Breast epithelium (tissue), 4 donors: ENCODE results near the gene LAG3. TPM values are rescaled to one million over a fixed set of nuclear protein-coding genes. Genes with fewer than 3 reads are reported as not detected.

Source experiments
- DNase-seq, 2 donors: peaks; one replicate each; pipeline ENCODE4 v3.0.0-alpha.2; 2019; ENCODE audit warnings: low spot score in 2 of 2
- H3K27ac ChIP-seq, 2 donors: fragments of 200-600 bp; sonication (generic) in 1 of 2; one replicate each; pipeline ENCODE4 v1.5.1; 2016 to 2019; ENCODE audit warnings: mild to moderate bottlenecking in 1 of 2
- H3K27me3 ChIP-seq, 2 donors: fragments of 200-600 bp; sonication (generic) in 1 of 2; one replicate each; pipeline versions ENCODE4 v1.5.1 to v1.6.0; 2017 to 2019; ENCODE audit warnings: control low read depth in 1 of 2, mild to moderate bottlenecking in 1 of 2
- H3K36me3 ChIP-seq: fragments of 200-600 bp; one replicate; pipeline ENCODE4 v1.5.1; 2019
- H3K4me1 ChIP-seq, 2 donors: fragments of 200-600 bp; sonication (generic); one replicate each; pipeline ENCODE4 v1.5.1; 2016 to 2019; ENCODE audit warnings: control low read depth in 1 of 2
- H3K4me3 ChIP-seq, 3 donors: fragments of 200-600 bp; sonication (generic); 1 replicate in 2 of 3; 2 replicates in 1 of 3; pipeline ENCODE4 v1.5.1; 2016 to 2019; ENCODE audit warnings: mild to moderate bottlenecking in 3 of 3, moderate library complexity in 2 of 3
- H3K9me3 ChIP-seq, 2 donors: fragments of 200-600 bp; sonication (generic) in 1 of 2; one replicate each; pipeline ENCODE4 v1.5.1; 2016 to 2019; ENCODE audit warnings: control low read depth in 1 of 2
- POLR2A ChIP-seq: fragments of 450-650 bp; IDR thresholded peaks from one replicate; pipeline ENCODE4 v1.6.1; 2016; ENCODE audit warnings: antibody characterized with exemption, mild to moderate bottlenecking, moderate library complexity
- POLR2AphosphoS5 ChIP-seq, 3 donors: sonication (generic); formaldehyde crosslinking; IDR thresholded peaks; one replicate each; pipeline ENCODE4 v1.6.1; 2017; ENCODE audit warnings: antibody characterized with exemption in 3 of 3
- intact Hi-C: fragments of 100-400 bp; cut with DNase I; formaldehyde crosslinking; loops from one replicate; pipeline ENCODE4 v1.15.1; 2023; ENCODE audit warnings: low total_unique reads
- total RNA-seq, 3 donors: library from RNA; depleted of rRNA; stranded (reverse); fragments of >200 nt; gene quantifications; one replicate each; pipeline ENCODE4 v1.1.0, GENCODE V29; 2016
- TF ChIP-seq, protein P1 (sequence below), 3 donors: fragments of 450-650 bp; IDR thresholded peaks; one replicate each; pipeline ENCODE4 v1.5.1; 2016 to 2017; ENCODE audit warnings: antibody characterized with exemption in 3 of 3, mild to moderate bottlenecking in 3 of 3, moderate library complexity in 3 of 3

LAG3 gene
- total RNA-seq, 3 donors from 2014 or later, result 0.44 to 1.3 (median 0.80) TPM

DNA sequence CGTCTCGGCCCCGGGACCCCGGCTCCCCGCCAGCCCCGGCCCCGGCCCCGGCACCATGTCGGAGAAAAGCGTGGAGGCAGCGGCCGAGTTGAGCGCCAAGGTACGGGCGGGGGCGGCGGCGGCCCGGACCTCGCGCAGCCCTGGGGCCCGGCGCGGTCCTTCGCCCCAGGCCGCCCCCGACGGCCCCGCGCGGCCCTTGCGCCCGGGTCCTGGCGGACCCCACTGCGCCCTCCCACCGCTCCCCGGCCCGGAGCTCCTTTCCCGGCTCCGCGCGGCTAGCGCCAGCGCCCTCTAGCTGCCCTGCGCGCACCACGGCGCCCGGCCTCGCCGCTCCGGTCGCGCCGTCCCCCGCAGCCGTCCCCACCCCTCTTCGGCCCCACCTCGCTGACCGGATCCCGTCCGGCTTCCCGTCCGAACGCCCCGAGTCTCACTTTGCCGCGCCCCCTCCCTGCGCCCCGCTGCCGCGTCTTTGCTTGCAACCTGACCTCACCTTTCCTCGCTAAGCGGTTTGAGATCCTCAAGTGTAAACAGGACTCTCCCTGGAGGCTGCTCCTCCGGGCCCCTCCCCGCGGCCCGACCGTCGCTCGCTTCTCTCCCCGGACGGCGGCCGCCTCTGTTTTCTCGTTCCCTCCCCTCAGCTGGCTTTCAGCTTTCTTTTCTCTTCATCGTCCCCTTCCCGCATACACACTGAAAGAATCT lies 5.5 kb upstream of the LAG3 start:
- H3K9me3 ChIP-seq, result no peaks in the 10 kb centered on the region
- no peaks in the 10 kb centered on the region for H3K36me3 ChIP-seq
- peak overlapping the region; percentile 95 to 100 for H3K27ac ChIP-seq
- peak; percentile 74 to 84 for DNase-seq
- intact Hi-C loops, result no loop called here
- TF ChIP-seq POLR2A (no peak), POLR2AphosphoS5 (IDR thresholded peaks at IDR 0.05) (peak; percentile 23 to 70 (median 68))
- TF ChIP-seq, protein P1, sequence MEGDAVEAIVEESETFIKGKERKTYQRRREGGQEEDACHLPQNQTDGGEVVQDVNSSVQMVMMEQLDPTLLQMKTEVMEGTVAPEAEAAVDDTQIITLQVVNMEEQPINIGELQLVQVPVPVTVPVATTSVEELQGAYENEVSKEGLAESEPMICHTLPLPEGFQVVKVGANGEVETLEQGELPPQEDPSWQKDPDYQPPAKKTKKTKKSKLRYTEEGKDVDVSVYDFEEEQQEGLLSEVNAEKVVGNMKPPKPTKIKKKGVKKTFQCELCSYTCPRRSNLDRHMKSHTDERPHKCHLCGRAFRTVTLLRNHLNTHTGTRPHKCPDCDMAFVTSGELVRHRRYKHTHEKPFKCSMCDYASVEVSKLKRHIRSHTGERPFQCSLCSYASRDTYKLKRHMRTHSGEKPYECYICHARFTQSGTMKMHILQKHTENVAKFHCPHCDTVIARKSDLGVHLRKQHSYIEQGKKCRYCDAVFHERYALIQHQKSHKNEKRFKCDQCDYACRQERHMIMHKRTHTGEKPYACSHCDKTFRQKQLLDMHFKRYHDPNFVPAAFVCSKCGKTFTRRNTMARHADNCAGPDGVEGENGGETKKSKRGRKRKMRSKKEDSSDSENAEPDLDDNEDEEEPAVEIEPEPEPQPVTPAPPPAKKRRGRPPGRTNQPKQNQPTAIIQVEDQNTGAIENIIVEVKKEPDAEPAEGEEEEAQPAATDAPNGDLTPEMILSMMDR (IDR thresholded peaks at IDR 0.05), result peak in 2 of 3 donors; percentile 30 to 67
- peaks cover 11 to 17% of the 10 kb centered on the region in 2 donors for H3K4me1 ChIP-seq
- no peaks in the 10 kb centered on the region for H3K27me3 ChIP-seq
- H3K4me3 ChIP-seq, result peak overlapping the region; percentile 75 to 99 (median 77)

DNA sequence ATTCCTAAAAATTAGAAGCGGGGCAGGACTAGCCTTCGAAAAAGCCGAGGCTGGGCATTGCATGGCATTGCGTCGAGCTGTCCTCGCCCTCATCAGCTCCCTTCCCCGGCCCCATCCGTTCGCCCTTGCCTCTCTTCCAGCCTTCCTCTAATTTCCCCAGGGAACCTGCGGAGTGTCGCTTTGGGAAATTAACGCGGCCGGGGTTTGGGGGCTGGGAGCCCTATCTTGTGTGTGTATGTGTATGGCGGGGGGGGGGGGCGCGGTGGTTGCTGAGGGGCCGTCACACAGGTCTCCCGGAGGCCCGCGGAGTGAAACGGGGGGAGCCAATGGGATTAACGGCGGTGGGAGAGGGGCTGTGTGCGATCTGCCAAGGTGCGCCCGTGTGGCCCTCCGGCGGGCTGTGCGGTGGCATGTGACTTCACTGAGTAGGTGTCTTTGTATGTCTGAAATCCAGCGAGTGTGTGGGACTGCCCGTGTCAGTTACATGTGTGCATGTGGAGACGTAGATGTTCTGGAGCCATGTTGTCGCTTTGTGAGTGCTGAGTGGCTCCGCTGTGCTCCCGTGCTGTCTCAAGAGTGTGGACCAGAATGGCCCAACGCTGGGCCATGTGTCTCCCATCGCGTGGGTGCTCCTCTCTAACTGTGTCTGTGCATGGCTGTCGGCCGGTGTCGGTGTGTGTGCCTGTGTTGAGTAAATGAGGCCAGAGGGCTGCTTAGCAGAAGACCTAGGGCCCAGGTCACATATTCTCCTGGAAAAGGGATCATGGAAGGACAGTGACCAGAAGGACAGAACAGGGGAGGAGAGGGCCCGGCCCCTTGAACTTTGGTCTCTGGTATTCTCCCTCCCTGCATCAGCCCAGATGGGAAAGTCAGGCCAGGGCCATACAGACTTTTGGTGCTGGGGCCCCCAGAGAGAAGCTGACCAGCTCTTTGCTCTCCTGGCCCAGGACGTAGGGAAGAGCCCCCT lies 4.7 kb upstream of the LAG3 start:
- Histone ChIP-seq H3K4me3 (peak overlapping the region; percentile 75 to 99 (median 77)), H3K27me3 (no peaks in the 10 kb centered on the region), H3K36me3 (no peaks in the 10 kb centered on the region), H3K27ac (peak overlapping the region; percentile 95 to 100), H3K4me1 (peaks cover 11 to 23% of the 10 kb centered on the region in 2 donors), H3K9me3 (no peaks in the 10 kb centered on the region)
- peak in 1 of 2 donors; percentile 37 for DNase-seq
- no peak for TF ChIP-seq POLR2AphosphoS5 (IDR thresholded peaks at IDR 0.05)
- TF ChIP-seq, protein P1 (IDR thresholded peaks at IDR 0.05), result no peak
- TF ChIP-seq POLR2A, result no peak
- intact Hi-C loops, result no loop called here

DNA sequence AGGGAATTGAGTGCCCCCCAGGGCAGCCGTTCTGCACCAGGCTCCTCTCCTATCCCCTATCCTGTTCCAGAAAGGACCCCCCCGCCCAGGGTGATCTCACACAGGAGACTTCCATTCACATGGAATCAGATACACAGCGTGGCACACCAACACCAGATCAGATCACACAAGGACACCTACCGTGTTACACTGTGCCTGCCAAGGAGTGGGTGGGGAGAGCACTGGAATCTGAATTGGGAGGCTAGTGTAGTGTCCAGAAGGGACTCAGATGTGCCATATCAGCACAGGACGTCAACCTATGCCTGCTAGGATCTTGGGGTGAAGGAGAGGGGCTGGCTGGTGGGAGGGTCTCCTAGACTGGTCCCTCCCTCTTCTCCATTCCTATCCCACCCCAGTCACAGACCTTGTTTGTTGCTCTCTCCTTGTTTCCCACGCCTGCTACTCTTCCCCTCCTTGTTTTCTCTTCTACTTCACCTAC lies 3.8 kb upstream of the LAG3 start:
- H3K27me3 ChIP-seq, result no peaks in the 10 kb centered on the region
- peak overlapping the region; percentile 75 to 99 (median 77) for H3K4me3 ChIP-seq
- DNase-seq, result no peak
- H3K36me3 ChIP-seq, result no peaks in the 10 kb centered on the region
- no peak for TF ChIP-seq POLR2A
- TF ChIP-seq, protein P1 (IDR thresholded peaks at IDR 0.05), result no peak
- no peak for TF ChIP-seq POLR2AphosphoS5 (IDR thresholded peaks at IDR 0.05)
- H3K9me3 ChIP-seq, result no peaks in the 10 kb centered on the region
- H3K27ac ChIP-seq, result peak overlapping the region; percentile 95 to 100
- peaks cover 11 to 23% of the 10 kb centered on the region in 2 donors for H3K4me1 ChIP-seq
- intact Hi-C loops, result no loop called here

DNA sequence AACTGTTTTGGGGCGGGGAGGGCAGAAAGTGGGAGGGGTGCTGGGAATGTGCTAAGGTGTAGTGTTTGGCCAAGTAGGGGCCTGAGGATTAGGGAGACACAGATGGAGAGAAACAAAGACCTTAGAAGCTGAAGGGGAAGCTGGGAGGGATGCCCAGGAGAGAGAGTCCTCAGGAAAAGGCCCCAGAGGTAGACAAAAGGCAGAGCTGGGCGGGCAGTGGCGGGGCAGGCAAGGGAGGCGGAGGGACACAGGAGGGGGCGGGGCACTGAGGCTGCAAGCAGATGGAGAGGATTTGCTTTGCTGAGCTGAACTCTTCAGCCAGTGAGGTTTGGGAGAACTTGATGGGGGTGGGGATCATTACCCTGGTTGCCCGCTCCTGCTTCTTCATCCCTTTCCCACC lies 3.3 kb upstream of the LAG3 start:
- intact Hi-C loops, result no loop called here
- Histone ChIP-seq H3K27me3 (no peaks in the 10 kb centered on the region), H3K9me3 (no peaks in the 10 kb centered on the region), H3K4me1 (peaks cover 11 to 23% of the 10 kb centered on the region in 2 donors), H3K27ac (peak overlapping the region; percentile 95 to 100), H3K4me3 (peak overlapping the region in 2 of 3 donors; percentile 75 to 99), H3K36me3 (no peaks in the 10 kb centered on the region)
- peak in 1 of 2 donors; percentile 29 for DNase-seq
- TF ChIP-seq, protein P1 (IDR thresholded peaks at IDR 0.05), result no peak
- TF ChIP-seq POLR2A (no peak), POLR2AphosphoS5 (IDR thresholded peaks at IDR 0.05) (no peak)
